Mesenchymal stem cell (in vitro differentiated cells and primary cell): ENCODE results near the gene LDAH.

ENCODE experiments used
- DNase-seq: peaks from one replicate; pipeline ENCODE4 v3.0.0-alpha.2; 2013
- H2AFZ ChIP-seq: one replicate; pipeline ENCODE4 v1.6.1; 2013; ENCODE audit warnings: low read depth, mild to moderate bottlenecking, control low read depth, inconsistent platforms, low read length, moderate library complexity
- H2AK5ac ChIP-seq: 2 replicates; pipeline ENCODE4 v1.6.1; 2013; ENCODE audit warnings: low read length, moderate library complexity, mild to moderate bottlenecking, inconsistent platforms; ENCODE audit not compliant: severe bottlenecking
- H2BK120ac ChIP-seq: one replicate; pipeline ENCODE4 v1.6.1; 2013; ENCODE audit warnings: low read depth, mild to moderate bottlenecking, inconsistent platforms, low read length, moderate library complexity
- H2BK12ac ChIP-seq, 2 experiments: one replicate each; pipeline ENCODE4 v1.6.1; 2013; ENCODE audit warnings: inconsistent platforms in 2 of 2, low read length in 2 of 2, mild to moderate bottlenecking in 2 of 2, moderate library complexity in 2 of 2, control low read depth in 1 of 2
- H2BK15ac ChIP-seq: one replicate; pipeline ENCODE4 v1.6.1; 2013; ENCODE audit warnings: mild to moderate bottlenecking, low read depth, inconsistent platforms; ENCODE audit not compliant: poor library complexity, severe bottlenecking
- H2BK5ac ChIP-seq: 2 replicates; pipeline ENCODE4 v1.6.1; 2013; ENCODE audit warnings: low read depth, mild to moderate bottlenecking, low read length, control low read depth, inconsistent platforms; ENCODE audit not compliant: poor library complexity, severe bottlenecking
- H3K14ac ChIP-seq, 2 experiments: one replicate each; pipeline ENCODE4 v1.6.1; 2013; ENCODE audit warnings: inconsistent platforms in 2 of 2, low read length in 2 of 2, control low read depth in 1 of 2, mild to moderate bottlenecking in 1 of 2, moderate library complexity in 1 of 2
- H3K18ac ChIP-seq, 2 experiments: one replicate each; pipeline ENCODE4 v1.6.1; 2013; ENCODE audit warnings: inconsistent platforms in 2 of 2, low read length in 2 of 2, control low read depth in 1 of 2, low read depth in 1 of 2, mild to moderate bottlenecking in 1 of 2
- H3K23ac ChIP-seq, 2 experiments: one replicate each; pipeline ENCODE4 v1.6.1; 2013; ENCODE audit warnings: inconsistent platforms in 2 of 2, low read length in 2 of 2, mild to moderate bottlenecking in 2 of 2, moderate library complexity in 2 of 2, control low read depth in 1 of 2
- H3K27ac ChIP-seq: 2 replicates; pipeline ENCODE4 v1.5.1; 2013; ENCODE audit warnings: mild to moderate bottlenecking, moderate library complexity, low read length, control low read depth, inconsistent platforms; ENCODE audit not compliant: poor library complexity, severe bottlenecking
- H3K27me3 ChIP-seq, 2 experiments: 2 replicates each; pipeline versions ENCODE4 v1.6.1 to v1.7.0; 2013; ENCODE audit warnings: low read length in 2 of 2, mild to moderate bottlenecking in 2 of 2, moderate library complexity in 2 of 2, control low read depth in 1 of 2, inconsistent platforms in 1 of 2; ENCODE audit not compliant: control insufficient read depth in 1 of 2, insufficient read depth in 1 of 2
- H3K36me3 ChIP-seq, 2 experiments: 2 replicates each; pipeline versions ENCODE4 v1.6.1 to v1.7.0; 2013; ENCODE audit warnings: low read length in 2 of 2, control low read depth in 1 of 2, inconsistent platforms in 1 of 2, low read depth in 1 of 2, mild to moderate bottlenecking in 1 of 2; ENCODE audit not compliant: insufficient read depth in 2 of 2, control insufficient read depth in 1 of 2
- H3K4ac ChIP-seq, 2 experiments: one replicate each; pipeline ENCODE4 v1.6.1; 2013; ENCODE audit warnings: inconsistent platforms in 2 of 2, low read length in 2 of 2, mild to moderate bottlenecking in 2 of 2, moderate library complexity in 2 of 2, control low read depth in 1 of 2, low read depth in 1 of 2
- H3K4me1 ChIP-seq: 2 replicates; pipeline ENCODE4 v1.6.1; 2013; ENCODE audit warnings: low read depth, low read length, control low read depth; ENCODE audit not compliant: control insufficient read depth, insufficient read depth
- H3K4me2 ChIP-seq: 2 replicates; pipeline ENCODE4 v1.6.1; 2013; ENCODE audit warnings: low read length, mild to moderate bottlenecking, inconsistent platforms; ENCODE audit not compliant: poor library complexity, severe bottlenecking
- H3K4me3 ChIP-seq, 2 experiments: 2 replicates each; pipeline versions ENCODE4 v1.5.1 to v1.7.0; 2013; ENCODE audit warnings: low read length in 2 of 2, mild to moderate bottlenecking in 2 of 2, control low read depth in 1 of 2, low read depth in 1 of 2; ENCODE audit not compliant: insufficient read depth in 1 of 2
- H3K79me1 ChIP-seq: replicated peaks from 2 replicates; pipeline ENCODE4 v1.6.1; 2013; ENCODE audit warnings: mild to moderate bottlenecking, control low read depth, low read length, inconsistent platforms; ENCODE audit not compliant: poor library complexity, severe bottlenecking
- H3K9ac ChIP-seq: 2 replicates; pipeline ENCODE4 v1.7.0; 2013; ENCODE audit warnings: mild to moderate bottlenecking, low read length, moderate library complexity
- H3K9me3 ChIP-seq: 2 replicates; pipeline ENCODE4 v1.7.0; 2013; ENCODE audit warnings: mild to moderate bottlenecking, low read length; ENCODE audit not compliant: control insufficient read depth
- H4K8ac ChIP-seq: one replicate; pipeline ENCODE4 v1.6.1; 2013; ENCODE audit warnings: inconsistent platforms, mild to moderate bottlenecking, low read length, moderate library complexity
- H4K91ac ChIP-seq: one replicate; pipeline ENCODE4 v1.6.1; 2013; ENCODE audit warnings: mild to moderate bottlenecking, low read length, inconsistent platforms
- WGBS: methylation state at CpG from one replicate; pipeline ENCODE4 v1.1.7; 2013; ENCODE audit warnings: mixed read lengths; 5-methylcytosine and 5-hydroxymethylcytosine counted together

LDAH gene

DNA sequence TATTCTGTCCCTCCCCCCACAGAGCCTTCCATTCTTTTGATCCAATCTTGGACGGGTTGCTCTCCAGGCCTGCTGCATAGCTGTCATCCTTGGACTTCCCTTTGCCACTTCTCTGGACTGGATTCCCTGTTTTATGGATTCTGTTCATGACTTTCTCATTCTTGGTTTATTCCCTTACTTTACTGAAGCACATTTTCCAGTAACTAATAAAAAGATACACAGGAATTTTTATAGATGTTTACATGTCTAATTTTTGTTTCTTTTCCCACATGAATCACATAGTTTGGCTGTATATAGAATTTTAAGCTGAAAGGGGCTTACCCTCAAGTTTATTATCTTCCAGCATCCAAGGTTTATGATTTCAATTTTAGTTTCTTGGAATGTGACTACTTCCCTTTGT is 118.0 kb downstream of the LDAH start:
- no peak overlapping the region for H4K91ac ChIP-seq
- peaks cover 2% of the 10 kb centered on the region for H3K4me1 ChIP-seq
- H2AK5ac ChIP-seq = no peak overlapping the region
- no peak overlapping the region for H2AFZ ChIP-seq
- H3K23ac ChIP-seq = no peak overlapping the region
- DNase-seq = no peak
- H3K36me3 ChIP-seq = peaks cover 0 to 4% of the 10 kb centered on the region in 2 experiments
- no peaks in the 10 kb centered on the region for H3K9me3 ChIP-seq
- H3K4ac ChIP-seq = no peak overlapping the region
- no peak overlapping the region for H3K9ac ChIP-seq
- no peak overlapping the region for H3K4me2 ChIP-seq
- H2BK5ac ChIP-seq = no peak overlapping the region
- H3K79me1 ChIP-seq = peaks cover 17% of the 10 kb centered on the region
- no peak overlapping the region for H2BK120ac ChIP-seq
- no peak overlapping the region for H3K18ac ChIP-seq
- H3K14ac ChIP-seq = no peak overlapping the region
- no peak overlapping the region for H4K8ac ChIP-seq
- no peak overlapping the region for H2BK12ac ChIP-seq
- no peak overlapping the region for H3K4me3 ChIP-seq
- 72% methylated on average over 1 of the region's 1 CpG for WGBS
- no peaks in the 10 kb centered on the region for H3K27me3 ChIP-seq
- H3K27ac ChIP-seq = no peak overlapping the region
- no peak overlapping the region for H2BK15ac ChIP-seq

DNA sequence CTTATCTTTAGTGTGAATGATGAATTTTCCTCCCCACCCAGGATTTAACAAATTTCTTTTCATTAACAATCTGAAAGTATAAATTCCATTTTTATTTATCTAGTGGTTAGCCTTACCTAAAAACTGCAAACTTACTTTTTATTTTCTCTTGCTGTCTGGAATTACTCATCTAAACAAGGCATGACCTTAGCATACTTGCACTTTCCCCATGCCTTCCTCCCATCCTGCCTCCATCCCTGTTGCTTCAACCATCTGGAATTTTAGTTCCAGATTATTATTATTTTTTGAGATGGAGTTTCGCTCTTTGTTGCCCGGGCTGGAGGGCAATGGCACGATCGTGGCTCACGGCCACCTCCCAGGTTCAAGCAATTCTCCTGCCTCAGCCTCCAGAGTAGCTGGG is 120.3 kb downstream of the LDAH start:
- peak; percentile 58 for DNase-seq
- Histone ChIP-seq H3K36me3 (peaks cover 0 to 17% of the 10 kb centered on the region in 2 experiments), H3K27ac (no peak overlapping the region), H3K4me2 (no peak overlapping the region), H3K4ac (no peak overlapping the region), H3K18ac (peak overlapping the region in 1 of 2 experiments; percentile 12), H4K8ac (no peak overlapping the region), H3K14ac (no peak overlapping the region), H2AK5ac (no peak overlapping the region), H3K79me1 (peaks cover 13% of the 10 kb centered on the region), H4K91ac (no peak overlapping the region), H2BK120ac (no peak overlapping the region), H3K4me3 (no peak overlapping the region), H3K9ac (no peak overlapping the region), H2AFZ (no peak overlapping the region), H2BK12ac (no peak overlapping the region), H2BK5ac (no peak overlapping the region), H2BK15ac (no peak overlapping the region), H3K9me3 (no peaks in the 10 kb centered on the region), H3K27me3 (no peaks in the 10 kb centered on the region), H3K4me1 (peaks cover 2% of the 10 kb centered on the region), H3K23ac (no peak overlapping the region)
- 82% methylated on average over 5 of the region's 5 CpGs for WGBS

DNA sequence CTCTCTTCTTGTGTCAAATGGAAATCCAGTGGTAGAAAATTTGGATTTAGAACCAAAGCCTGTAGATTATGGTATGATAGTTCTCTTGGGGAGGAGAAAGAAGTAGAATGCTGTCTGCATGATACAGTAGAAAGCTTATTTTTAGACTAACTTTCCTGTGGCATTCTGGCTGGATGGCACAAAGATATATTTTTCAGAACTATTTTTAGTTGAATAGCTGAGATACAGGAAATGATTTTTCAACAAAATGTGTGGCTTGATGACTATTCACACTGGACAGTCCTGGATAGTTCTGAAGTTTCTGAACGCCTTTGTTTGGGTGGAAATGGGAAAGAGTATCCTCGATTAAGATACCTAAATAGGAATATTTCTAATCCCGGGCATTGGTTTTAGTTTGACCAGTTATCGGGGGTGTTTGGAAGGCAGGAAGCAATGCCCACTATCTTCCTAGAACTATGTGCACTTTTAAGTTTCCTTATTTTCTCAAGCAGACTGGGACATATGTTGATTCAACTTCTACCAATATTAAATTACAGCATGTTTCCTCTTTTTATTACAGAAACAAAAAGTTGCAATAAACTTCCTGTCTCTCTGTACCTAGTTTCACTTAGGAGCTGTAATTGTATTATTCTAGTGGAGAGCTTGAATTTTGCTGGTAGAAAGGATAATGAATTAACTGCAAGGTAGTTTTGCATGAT is 123.8 kb downstream of the LDAH start:
- Histone ChIP-seq H2AK5ac (no peak overlapping the region), H3K36me3 (peaks cover 4 to 23% of the 10 kb centered on the region in 2 experiments), H3K4ac (no peak overlapping the region), H2BK120ac (no peak overlapping the region), H2BK5ac (no peak overlapping the region), H3K23ac (no peak overlapping the region), H3K9me3 (no peaks in the 10 kb centered on the region), H3K27me3 (no peaks in the 10 kb centered on the region), H3K79me1 (peaks cover 8% of the 10 kb centered on the region), H3K9ac (no peak overlapping the region), H3K27ac (no peak overlapping the region), H4K91ac (no peak overlapping the region), H2BK12ac (no peak overlapping the region), H2BK15ac (no peak overlapping the region), H3K4me2 (no peak overlapping the region), H4K8ac (no peak overlapping the region), H2AFZ (no peak overlapping the region), H3K18ac (no peak overlapping the region), H3K14ac (no peak overlapping the region), H3K4me1 (peaks cover 2% of the 10 kb centered on the region), H3K4me3 (no peak overlapping the region)
- no peak for DNase-seq
- WGBS = 87% methylated on average over 4 of the region's 4 CpGs

DNA sequence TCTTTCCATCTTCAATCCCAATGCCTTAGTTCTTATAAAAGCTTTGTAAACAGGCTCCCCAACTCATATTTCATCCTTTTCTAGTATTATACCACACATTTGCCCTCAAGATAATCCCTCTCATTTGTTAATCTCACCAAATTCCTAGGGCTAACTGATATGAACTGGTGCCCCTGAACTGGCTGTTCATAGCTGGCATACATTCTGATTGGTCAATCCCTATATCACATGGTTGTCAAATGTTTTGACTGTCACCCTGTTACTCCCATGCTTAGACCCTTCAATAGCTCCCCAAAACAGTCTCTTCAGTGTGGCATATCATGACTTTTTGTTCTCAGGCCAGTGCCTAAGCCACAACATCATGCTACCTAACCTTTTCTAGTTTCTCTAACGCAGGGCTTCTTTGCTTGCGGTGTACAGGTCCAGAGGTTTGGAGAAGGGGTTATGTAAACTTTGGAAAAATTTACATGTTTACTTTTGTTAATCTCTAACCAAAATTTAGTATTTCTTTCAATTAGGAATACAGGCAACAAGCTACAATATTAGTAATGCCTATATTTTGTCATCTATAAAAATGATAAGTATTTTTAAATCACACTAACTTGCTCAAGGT is 125.5 kb downstream of the LDAH start:
- Histone ChIP-seq H4K91ac (no peak overlapping the region), H4K8ac (no peak overlapping the region), H3K23ac (no peak overlapping the region), H2BK120ac (no peak overlapping the region), H2AK5ac (no peak overlapping the region), H3K79me1 (peaks cover 5% of the 10 kb centered on the region), H2BK15ac (no peak overlapping the region), H3K4me2 (no peak overlapping the region), H3K27me3 (no peaks in the 10 kb centered on the region), H3K36me3 (peaks cover 7 to 35% of the 10 kb centered on the region in 2 experiments), H3K4me1 (no peaks in the 10 kb centered on the region), H3K9me3 (no peaks in the 10 kb centered on the region), H2AFZ (no peak overlapping the region), H3K27ac (no peak overlapping the region), H3K9ac (no peak overlapping the region), H2BK12ac (no peak overlapping the region), H3K4me3 (no peak overlapping the region), H3K14ac (no peak overlapping the region), H3K18ac (no peak overlapping the region), H3K4ac (no peak overlapping the region), H2BK5ac (no peak overlapping the region)
- no peak for DNase-seq
- WGBS = no CpG with 5 or more reads among the region's 2 CpGs
